Epidermal melanocyte (primary cell): ENCODE results near the gene IER5.

ENCODE experiments used
- DNase-seq: peaks from one replicate; pipeline ENCODE4 v3.0.0; 2011; ENCODE audit warnings: low spot score; ENCODE audit not compliant: insufficient read length

IER5 gene

DNA sequence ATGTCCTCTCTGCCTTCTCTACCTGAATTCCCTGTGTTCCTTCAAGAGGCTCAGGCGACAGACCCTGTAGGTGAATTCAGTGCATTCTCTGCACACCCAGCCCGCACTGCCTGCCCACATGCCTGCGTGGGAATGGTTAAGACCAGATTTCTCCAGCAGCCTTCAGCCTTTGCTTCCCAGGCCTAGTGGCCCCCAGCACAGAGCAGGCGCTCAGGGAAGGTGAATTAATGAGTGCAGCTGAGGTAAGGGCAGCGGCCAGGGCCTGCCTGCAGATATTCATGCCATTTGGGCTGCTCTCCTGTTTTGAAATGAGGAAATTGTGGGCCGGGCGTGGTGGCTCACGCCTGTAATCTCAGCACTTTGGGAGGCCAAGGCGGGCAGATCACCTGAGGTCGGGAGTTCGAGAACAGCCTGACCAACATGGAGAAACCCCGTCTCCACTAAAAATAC is 45.5 kb downstream of the IER5 start:
- no peak for DNase-seq

GRCh38 chr1:181134543-181135436 is 46.3 kb downstream of the IER5 start:
- DNase-seq: no peak

- no peak for DNase-seq
These were observed 46.9 kb downstream of the IER5 start for GRCh38 chr1:181135437-181135731.

GRCh38 chr1:181135815-181136737 is 47.6 kb downstream of the IER5 start:
- DNase-seq: no peak

- no peak for DNase-seq
These were observed 48.2 kb downstream of the IER5 start for GRCh38 chr1:181136738-181137122.

DNA sequence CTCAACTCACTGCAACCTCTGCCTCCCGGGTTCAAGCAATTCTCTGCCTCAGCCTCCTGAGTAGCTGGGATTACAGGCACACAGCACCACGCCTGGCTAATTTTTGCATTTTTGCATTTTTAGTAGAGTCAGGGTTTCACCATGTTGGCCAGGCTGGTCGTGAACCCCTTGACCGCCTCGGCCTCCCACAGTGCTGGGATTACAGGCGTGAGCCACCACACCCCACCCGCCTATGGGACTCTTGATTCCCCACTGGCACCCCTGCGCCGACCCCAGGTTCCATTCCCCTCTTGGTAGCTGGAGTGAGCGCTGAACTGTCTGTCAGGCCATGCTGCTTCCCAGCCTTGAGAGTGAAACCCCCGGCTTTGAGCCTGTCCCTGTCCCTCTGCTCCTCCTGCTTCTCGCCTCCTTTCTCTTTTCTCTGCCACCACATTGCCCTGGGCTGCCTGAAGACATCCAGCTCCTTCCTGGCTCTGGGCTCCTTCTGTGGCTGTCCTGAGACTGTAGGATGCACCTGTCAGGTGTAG is 48.8 kb downstream of the IER5 start:
- DNase-seq: no peak

GRCh38 chr1:181139631-181140061 is 51.1 kb downstream of the IER5 start:
- DNase-seq: no peak

- no peak for DNase-seq
These were observed 51.9 kb downstream of the IER5 start for GRCh38 chr1:181140398-181140797.

GRCh38 chr1:181140891-181141290 is 52.4 kb downstream of the IER5 start:
- DNase-seq: no peak

DNA sequence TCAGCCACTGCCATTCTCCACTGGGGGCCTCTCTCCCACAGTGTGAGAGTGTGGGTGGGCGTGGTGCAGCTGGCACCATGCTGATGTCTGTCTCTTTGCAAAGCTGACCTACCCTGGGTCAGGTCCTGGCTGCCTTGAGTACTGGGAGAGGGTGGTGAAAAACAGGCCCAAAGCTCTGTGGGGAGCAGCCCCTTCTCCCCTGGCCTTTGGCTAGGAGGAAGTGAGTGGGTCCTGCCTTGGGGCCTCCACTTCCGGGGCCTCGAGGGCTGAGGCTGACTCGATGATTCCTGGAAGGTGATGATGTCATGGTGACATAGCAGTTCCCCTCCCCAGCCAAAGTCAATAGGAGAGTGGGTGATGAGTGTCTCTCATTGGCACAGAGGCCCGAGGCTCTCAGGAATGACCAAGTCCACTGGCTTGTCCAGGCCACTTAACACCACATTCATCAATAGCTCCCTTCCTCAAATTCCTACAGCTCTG is 53.0 kb downstream of the IER5 start:
- DNase-seq: no peak
